HEK293 (cell line): Measurements from ENCODE around the gene MARK4.
"Not testable (repeated sequence)": the region's sequence is repeated elsewhere in the genome, so short reads cannot be mapped to it uniquely, and the experiment has no call there.

Source experiments
- REPIN1 ChIP-seq: fragments of 450-650 bp; formaldehyde crosslinking; IDR thresholded peaks from 2 replicates; pipeline ENCODE4 v1.5.1; 2017; ENCODE audit warnings: missing biosample characterization, missing genetic modification characterization, low read depth
- ZNF24 ChIP-seq: fragments of 450-650 bp; formaldehyde crosslinking; IDR thresholded peaks from 2 replicates; pipeline ENCODE4 v1.5.1; 2016; ENCODE audit warnings: missing biosample characterization, missing genetic modification characterization
- ZNF510 ChIP-seq: fragments of 450-650 bp; formaldehyde crosslinking; IDR thresholded peaks from 2 replicates; pipeline ENCODE4 v1.5.1; 2018; ENCODE audit warnings: mild to moderate bottlenecking, missing genetic modification characterization, missing biosample characterization; ENCODE audit not compliant: insufficient replicate concordance
- ZNF544 ChIP-seq: fragments of 450-650 bp; formaldehyde crosslinking; IDR thresholded peaks from 2 replicates; pipeline ENCODE4 v1.5.0; 2017; ENCODE audit warnings: missing biosample characterization, missing genetic modification characterization
- ZNF654 ChIP-seq: fragments of 450-650 bp; formaldehyde crosslinking; IDR thresholded peaks from 2 replicates; pipeline ENCODE4 v1.5.1; 2016; ENCODE audit warnings: low read depth, missing biosample characterization, missing genetic modification characterization
- TF ChIP-seq, protein P1 (sequence below): fragments of 450-650 bp; formaldehyde crosslinking; IDR thresholded peaks from 2 replicates; pipeline ENCODE4 v1.5.1; 2016; ENCODE audit warnings: missing biosample characterization, missing genetic modification characterization

DNA sequence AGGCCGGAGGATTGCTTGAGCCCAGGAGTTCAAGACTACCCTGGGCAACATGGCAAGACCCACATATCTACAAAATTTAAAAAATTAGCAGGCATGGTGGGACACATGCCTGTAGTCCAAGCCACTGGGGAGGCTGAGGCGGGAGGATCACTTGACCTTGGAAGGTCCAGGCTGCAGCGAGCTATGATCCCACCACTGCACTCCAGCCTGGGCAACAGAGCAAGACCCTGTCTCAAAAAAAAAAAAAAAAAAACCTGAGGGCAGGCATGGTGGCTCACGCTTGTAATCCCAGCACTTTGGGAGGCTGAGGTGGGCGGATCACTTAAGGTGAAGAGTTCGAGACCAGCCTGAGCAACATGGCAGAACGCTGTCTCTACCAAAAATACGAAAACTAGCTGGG lies 58.3 kb downstream of the MARK4 start:
- TF ChIP-seq ZNF24, ZNF654, REPIN1, ZNF510, ZNF544 (tag by site-specific recombination): not testable (repeated sequence)
- TF ChIP-seq, protein P1, sequence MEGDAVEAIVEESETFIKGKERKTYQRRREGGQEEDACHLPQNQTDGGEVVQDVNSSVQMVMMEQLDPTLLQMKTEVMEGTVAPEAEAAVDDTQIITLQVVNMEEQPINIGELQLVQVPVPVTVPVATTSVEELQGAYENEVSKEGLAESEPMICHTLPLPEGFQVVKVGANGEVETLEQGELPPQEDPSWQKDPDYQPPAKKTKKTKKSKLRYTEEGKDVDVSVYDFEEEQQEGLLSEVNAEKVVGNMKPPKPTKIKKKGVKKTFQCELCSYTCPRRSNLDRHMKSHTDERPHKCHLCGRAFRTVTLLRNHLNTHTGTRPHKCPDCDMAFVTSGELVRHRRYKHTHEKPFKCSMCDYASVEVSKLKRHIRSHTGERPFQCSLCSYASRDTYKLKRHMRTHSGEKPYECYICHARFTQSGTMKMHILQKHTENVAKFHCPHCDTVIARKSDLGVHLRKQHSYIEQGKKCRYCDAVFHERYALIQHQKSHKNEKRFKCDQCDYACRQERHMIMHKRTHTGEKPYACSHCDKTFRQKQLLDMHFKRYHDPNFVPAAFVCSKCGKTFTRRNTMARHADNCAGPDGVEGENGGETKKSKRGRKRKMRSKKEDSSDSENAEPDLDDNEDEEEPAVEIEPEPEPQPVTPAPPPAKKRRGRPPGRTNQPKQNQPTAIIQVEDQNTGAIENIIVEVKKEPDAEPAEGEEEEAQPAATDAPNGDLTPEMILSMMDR, result not testable (repeated sequence)
